Measurements from ENCODE around the gene ZNF565. TPM values are rescaled to one million over a fixed set of nuclear protein-coding genes. Genes with fewer than 3 reads are reported as not detected.
"Not testable (repeated sequence)": the region's sequence is repeated elsewhere in the genome, so short reads cannot be mapped to it uniquely, and the experiment has no call there.

ZNF565 gene
- total RNA-seq, 1 donor, result 5.1 TPM

- Histone ChIP-seq H3K4me3 (ENCODE audit: low read length) (no peak overlapping the region), H3K4me1 (ENCODE audit: insufficient read depth, low read length) (peaks cover 16% of the 10 kb centered on the region)
Observed at GRCh38 chr19:36142496-36142895, 72.0 kb downstream of the ZNF565 start.

GRCh38 chr19:36142046-36142445 is 72.4 kb downstream of the ZNF565 start:
- Histone ChIP-seq H3K4me1 (ENCODE audit: insufficient read depth, low read length) (peaks cover 20% of the 10 kb centered on the region), H3K4me3 (ENCODE audit: low read length) (no peak overlapping the region), H3K27me3 (ENCODE audit: insufficient read depth, low read length) (no peaks in the 10 kb centered on the region), H3K9me3 (ENCODE audit: low read depth, low read length) (no peaks in the 10 kb centered on the region)

More at GRCh38 chr19:36142496-36142895, 72.0 kb downstream of the ZNF565 start:
- Histone ChIP-seq H3K27me3 (ENCODE audit: insufficient read depth, low read length) (no peaks in the 10 kb centered on the region), H3K9me3 (ENCODE audit: low read depth, low read length) (no peaks in the 10 kb centered on the region)

GRCh38 chr19:36141039-36141927 is 73.2 kb downstream of the ZNF565 start:
- Histone ChIP-seq H3K27me3 (ENCODE audit: insufficient read depth, low read length) (no peaks in the 10 kb centered on the region), H3K4me3 (ENCODE audit: low read length) (peak overlapping the region; percentile 96), H3K4me1 (ENCODE audit: insufficient read depth, low read length) (peaks cover 24% of the 10 kb centered on the region), H3K9me3 (ENCODE audit: low read depth, low read length) (no peaks in the 10 kb centered on the region)

- H3K4me3 ChIP-seq (ENCODE audit: low read length), result peak overlapping the region; percentile 96
- no peaks in the 10 kb centered on the region for H3K27me3 ChIP-seq (ENCODE audit: insufficient read depth, low read length)
- H3K9me3 ChIP-seq (ENCODE audit: low read depth, low read length), result no peaks in the 10 kb centered on the region
- peaks cover 24% of the 10 kb centered on the region for H3K4me1 ChIP-seq (ENCODE audit: insufficient read depth, low read length)
Observed at GRCh38 chr19:36140304-36141038, 74.0 kb downstream of the ZNF565 start.

- H3K9me3 ChIP-seq (ENCODE audit: low read depth, low read length), result no peaks in the 10 kb centered on the region
- no peaks in the 10 kb centered on the region for H3K27me3 ChIP-seq (ENCODE audit: insufficient read depth, low read length)
- peak within 1 kb of the TSS; percentile 96 for H3K4me3 ChIP-seq (ENCODE audit: low read length)
- peaks cover 24% of the 10 kb centered on the region for H3K4me1 ChIP-seq (ENCODE audit: insufficient read depth, low read length)
Observed at GRCh38 chr19:36139473-36140303, 74.8 kb downstream of the ZNF565 start, which contains the start of gene CAPNS1. CAPNS1 (plus strand) TSS chr19:36140066; CDS start chr19:36141012, 946 bp downstream.

- Histone ChIP-seq H3K4me1 (ENCODE audit: insufficient read depth, low read length) (peaks cover 24% of the 10 kb centered on the region), H3K27me3 (ENCODE audit: insufficient read depth, low read length) (no peaks in the 10 kb centered on the region), H3K4me3 (ENCODE audit: low read length) (peak overlapping the region; percentile 96)
Observed at GRCh38 chr19:36139120-36139472, 75.4 kb downstream of the ZNF565 start.

GRCh38 chr19:36136964-36137686 is 77.3 kb downstream of the ZNF565 start:
- H3K4me1 ChIP-seq (ENCODE audit: insufficient read depth, low read length), result peaks cover 35% of the 10 kb centered on the region
- H3K9me3 ChIP-seq (ENCODE audit: low read depth, low read length), result no peaks in the 10 kb centered on the region
- no peak overlapping the region for H3K4me3 ChIP-seq (ENCODE audit: low read length)
- no peaks in the 10 kb centered on the region for H3K27me3 ChIP-seq (ENCODE audit: insufficient read depth, low read length)

More at GRCh38 chr19:36139120-36139472, 75.4 kb downstream of the ZNF565 start:
- no peaks in the 10 kb centered on the region for H3K9me3 ChIP-seq (ENCODE audit: low read depth, low read length)

GRCh38 chr19:36134867-36135266 is 79.6 kb downstream of the ZNF565 start:
- H3K27me3 ChIP-seq (ENCODE audit: insufficient read depth, low read length); H3K9me3 ChIP-seq (ENCODE audit: low read depth, low read length); H3K4me3 ChIP-seq (ENCODE audit: low read length): not testable (repeated sequence)
- H3K4me1 ChIP-seq (ENCODE audit: insufficient read depth, low read length), result peaks cover 48% of the 10 kb centered on the region

Other genes with a start within 250 kb of the ZNF565 start
- gene SDHAF1, start 219.5 kb downstream of the ZNF565 start, total RNA-seq, result 8.3 TPM
- 0.10 TPM for gene SYNE4, start 205.9 kb downstream of the ZNF565 start, total RNA-seq
- gene ALKBH6, start 200.5 kb downstream of the ZNF565 start, total RNA-seq, result 6.6 TPM
- gene CLIP3, start 181.8 kb downstream of the ZNF565 start, total RNA-seq, result 0.10 TPM
- 0.42 TPM for gene THAP8, start 160.4 kb downstream of the ZNF565 start, total RNA-seq
- 1.4 TPM for gene WDR62, start 159.8 kb downstream of the ZNF565 start, total RNA-seq
- gene OVOL3, start 103.5 kb downstream of the ZNF565 start, total RNA-seq, result not detected
- 12.8 TPM for gene POLR2I, start 99.8 kb downstream of the ZNF565 start, total RNA-seq
- 54.4 TPM for gene TBCB, start 99.2 kb downstream of the ZNF565 start, total RNA-seq
- gene CAPNS1, start 74.6 kb downstream of the ZNF565 start, total RNA-seq, result 227 TPM
- gene COX7A1, start 62.2 kb downstream of the ZNF565 start, total RNA-seq, result not detected
- 28.7 TPM for gene ZNF146, start 441 bp upstream of the ZNF565 start, total RNA-seq
- 4.4 TPM for gene ZFP14, start 164.5 kb upstream of the ZNF565 start, total RNA-seq
- gene ZFP82, start 204.0 kb upstream of the ZNF565 start, total RNA-seq, result 4.5 TPM

All from mononuclear cell (primary cell).